ENCODE results near the gene NRXN2. TPM values are rescaled to one million over a fixed set of nuclear protein-coding genes. Genes with fewer than 3 reads are reported as not detected.
A peak's percentile ranks its signal among the peaks of the same experiment; 100 is the strongest.

The NRXN2 gene
- total and polyA plus RNA-seq, 2 of the 13 experiments (the other 11 are each of a cell fraction or from before 2014, with no cell fraction given) = not detected

DNA sequence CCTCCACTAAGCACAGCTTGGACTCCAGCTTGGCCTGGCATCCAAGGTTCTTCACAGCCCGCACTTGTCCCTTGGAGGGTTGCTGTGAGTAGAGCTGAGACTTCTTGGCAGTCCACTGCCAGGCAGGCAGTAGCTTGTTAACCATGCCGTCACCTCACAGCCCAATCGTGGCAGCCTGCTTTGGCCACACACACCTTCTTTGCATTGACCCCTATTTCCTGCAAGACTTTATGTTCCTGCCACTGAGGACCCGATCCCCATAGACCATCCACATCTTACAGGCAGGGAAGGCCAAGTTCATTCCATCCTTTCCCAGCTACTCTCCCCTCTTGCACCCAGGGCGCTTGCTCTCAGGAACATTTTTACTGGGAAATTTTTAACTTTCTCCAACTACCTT lies 39.3 kb upstream of the NRXN2 start (continued):
- TF ChIP-seq, protein P1, sequence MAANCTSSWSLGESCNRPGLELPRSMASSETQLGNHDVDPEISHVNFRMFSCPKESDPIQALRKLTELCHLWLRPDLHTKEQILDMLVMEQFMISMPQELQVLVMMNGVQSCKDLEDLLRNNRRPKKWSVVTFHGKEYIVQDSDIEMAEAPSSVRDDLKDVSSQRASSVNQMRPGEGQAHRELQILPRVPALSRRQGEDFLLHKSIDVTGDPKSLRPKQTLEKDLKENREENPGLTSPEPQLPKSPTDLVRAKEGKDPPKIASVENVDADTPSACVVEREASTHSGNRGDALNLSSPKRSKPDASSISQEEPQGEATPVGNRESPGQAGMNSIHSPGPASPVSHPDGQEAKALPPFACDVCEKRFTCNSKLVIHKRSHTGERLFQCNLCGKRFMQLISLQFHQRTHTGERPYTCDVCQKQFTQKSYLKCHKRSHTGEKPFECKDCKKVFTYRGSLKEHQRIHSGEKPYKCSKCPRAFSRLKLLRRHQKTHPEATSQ (CRISPR knock-in tag; IDR thresholded peaks at IDR 0.05; ENCODE audit: borderline replicate concordance) = no peak

DNA sequence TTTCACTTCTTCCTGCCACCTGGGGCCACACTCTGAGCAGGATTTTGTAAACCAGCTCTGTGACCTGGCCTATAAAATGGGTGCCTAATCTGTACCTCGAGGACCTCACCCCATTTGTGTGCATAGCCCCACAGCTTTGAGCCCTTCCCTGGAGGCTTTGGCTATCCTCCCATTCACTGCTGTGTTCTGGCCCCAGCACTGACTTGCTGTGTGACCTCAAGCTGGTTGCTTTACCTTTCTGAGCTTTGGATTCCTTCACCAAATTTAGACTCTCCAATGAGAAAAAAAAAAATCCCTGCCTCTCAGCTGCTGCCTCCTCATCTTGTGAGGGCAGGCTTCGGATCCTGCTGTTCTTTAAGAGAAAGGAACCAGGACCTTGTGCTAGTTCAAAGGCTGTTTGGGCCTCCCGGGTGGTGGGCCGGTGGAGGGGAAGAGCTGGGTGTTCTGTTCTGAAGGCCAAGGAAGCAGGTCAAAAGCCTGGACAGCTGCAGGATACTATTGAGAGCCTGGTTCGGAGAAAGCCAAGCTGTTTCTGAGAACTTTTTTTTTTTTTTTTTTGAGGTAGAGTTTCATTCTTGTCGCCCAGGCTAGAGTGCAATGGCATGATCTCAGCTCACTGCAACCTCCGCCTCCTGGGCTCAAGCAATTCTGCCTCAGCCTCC lies 37.9 kb upstream of the NRXN2 start:
- no TSS peak for BruUV-seq (replicated peaks)
- Histone ChIP-seq H2AFZ (ENCODE audit: low read length) (no peak overlapping the region), H3K79me2 (ENCODE audit: insufficient read depth, low read length) (no peaks in the 10 kb centered on the region), H3K27me3 (ENCODE audit: control insufficient read depth in 1 of 2, insufficient read depth in 2 of 2, low read length in 2 of 2) (peaks cover 0 to 6% of the 10 kb centered on the region in 2 experiments; a peak in 1 of 5 replicates), H3K4me1 (ENCODE audit: insufficient read depth, low read length) (peaks cover 31% of the 10 kb centered on the region), H3K36me3 (replicated peaks in 1 of 2; ENCODE audit: control insufficient read depth in 1 of 2, insufficient read depth in 2 of 2, low read length in 2 of 2) (peaks cover 14 to 29% of the 10 kb centered on the region in 2 experiments), H3K9ac (ENCODE audit: insufficient read depth, low read depth, low read length) (no peak overlapping the region), H3K9me3 (ENCODE audit: low read length) (no peaks in the 10 kb centered on the region), H3K4me2 (ENCODE audit: low read depth, low read length) (no peak overlapping the region), H3K4me3 (replicated peaks in 1 of 3; ENCODE audit: insufficient read depth in 1 of 3, low read depth in 2 of 3, low read length in 3 of 3) (no peak overlapping the region), H4K20me1 (ENCODE audit: insufficient read depth, low read length) (peaks cover 35% of the 10 kb centered on the region), H3K27ac (ENCODE audit: extremely low read length, insufficient read depth, low read length) (no peak overlapping the region)
- no peak for FAIRE-seq
- CTCF ChIA-PET (ENCODE audit: low intra/inter-chr PET ratio, low total read pairs) = no interaction called here
- peak; percentile 0 for ATAC-seq
- intact Hi-C loops (cut with micrococcal nuclease; ENCODE audit: unreplicated experiment) (no loop called here), in situ Hi-C loops (cut with HindIII; ENCODE audit: extremely low pct_ligation_motif_present, low pct_unique_long_range_greater_than_20kb) (no loop called here)
- no peak for DNase-seq (ENCODE audit: low spot score)
- POLR2A ChIA-PET = interaction anchor here (1.1 to 3.3 kb wide), 2 partner anchors 16 to 18 kb away, joined by 3 to 24 read pairs; partner anchors contain the start of gene SF1
- TF ChIP-seq POLR2G (IDR thresholded peaks at IDR 0.05; ENCODE audit: low read depth, low read length) (peak; percentile 29; the same call in 1 of the 2 replicates), ELF4 (CRISPR knock-in tag; IDR thresholded peaks at IDR 0.05; ENCODE audit: borderline replicate concordance) (no peak), ZNF768 (CRISPR knock-in tag; IDR thresholded peaks at IDR 0.05) (peak; percentile 97), ZMYM3 (CRISPR knock-in tag; IDR thresholded peaks at IDR 0.05) (peak; percentile 85), ZNF441 (CRISPR knock-in tag; IDR thresholded peaks at IDR 0.05; ENCODE audit: borderline replicate concordance) (no peak), POLR2A (IDR thresholded peaks at IDR 0.05; ENCODE audit: insufficient read depth in 1 of 2, low read depth in 2 of 2, low read length in 2 of 2) (0 out of 4 replicates have a peak, but pooled peaks of 1 of the 2 experiments have one; percentile 8), ZFP36 (IDR thresholded peaks at IDR 0.05; ENCODE audit: borderline replicate concordance, low read depth, low read length, partially characterized antibody) (peak; percentile 8), KDM1A (CRISPR knock-in tag; IDR thresholded peaks at IDR 0.05) (0 out of 2 replicates have a peak, but pooled peaks have one; percentile 19), MAZ (IDR thresholded peaks at IDR 0.05; ENCODE audit: borderline replicate concordance, low read depth, low read length) (no peak), MAZ (CRISPR knock-in tag; IDR thresholded peaks at IDR 0.05; ENCODE audit: low read depth) (no peak), ZSCAN21 (CRISPR knock-in tag; IDR thresholded peaks at IDR 0.05; ENCODE audit: borderline replicate concordance) (no peak), POLR2AphosphoS2 (IDR thresholded peaks at IDR 0.05; ENCODE audit: low read depth, low read length) (peak; percentile 85; the same call in 1 of the 2 replicates), ZNF616 (CRISPR knock-in tag; IDR thresholded peaks at IDR 0.05; ENCODE audit: low read depth) (no peak)
- WGBS (ENCODE audit: low lambda C conversion rate) = 66% methylated on average over 7 of the region's 7 CpGs
